NCI-H2196 (cell line): ENCODE data around the gene TAPBPL.
"Not testable (repeated sequence)": the region's sequence is repeated elsewhere in the genome, so short reads cannot be mapped to it uniquely, and the experiment has no call there.

Source experiments
- DNase-seq: peaks from one replicate; lab custom pipeline; 2025; ENCODE audit not compliant: unreplicated experiment; lab: John Stamatoyannopoulos, UW

Gene TAPBPL

DNA sequence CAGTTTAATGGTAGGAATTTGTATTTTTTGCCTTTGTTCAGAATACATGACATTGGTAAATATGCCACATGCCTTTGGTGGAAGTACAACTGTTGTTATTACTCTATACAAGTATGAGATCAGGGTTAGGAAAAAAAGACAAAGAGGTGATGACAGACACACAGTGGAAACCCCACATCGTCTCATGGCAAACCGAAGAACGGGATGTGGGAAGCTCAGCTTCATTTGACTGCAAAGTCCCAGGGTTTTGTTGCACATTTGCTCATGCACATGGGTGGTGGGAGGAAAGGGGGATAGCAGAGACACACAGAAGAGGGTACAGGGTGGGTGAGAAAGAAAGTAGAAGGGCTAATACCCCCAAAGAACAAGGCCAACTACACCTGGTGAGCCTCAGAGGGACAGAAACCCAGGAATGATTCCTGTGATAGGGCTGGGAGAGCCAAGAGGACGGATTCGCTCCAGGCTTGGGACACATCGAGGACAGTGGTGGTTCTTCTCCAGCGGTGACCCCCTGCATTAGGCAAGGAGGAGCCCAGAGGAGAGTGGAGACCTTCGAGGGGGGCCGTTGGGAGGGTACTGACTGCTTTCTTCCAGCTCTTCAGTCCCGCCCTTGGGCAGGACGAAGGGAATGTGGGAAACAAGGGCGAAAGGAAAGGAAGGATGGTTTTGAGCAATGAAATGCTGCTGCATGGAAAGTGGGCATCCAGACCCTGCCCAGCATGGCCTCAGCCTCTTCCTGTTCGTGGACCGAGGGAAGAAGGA is 10.6 kb downstream of the TAPBPL start:
- no peak for DNase-seq

GRCh38 chr12:6463216-6463615 is 11.4 kb downstream of the TAPBPL start:
- no peak for DNase-seq

- no peak for DNase-seq
These were observed 12.0 kb downstream of the TAPBPL start for GRCh38 chr12:6463858-6464257.

DNA sequence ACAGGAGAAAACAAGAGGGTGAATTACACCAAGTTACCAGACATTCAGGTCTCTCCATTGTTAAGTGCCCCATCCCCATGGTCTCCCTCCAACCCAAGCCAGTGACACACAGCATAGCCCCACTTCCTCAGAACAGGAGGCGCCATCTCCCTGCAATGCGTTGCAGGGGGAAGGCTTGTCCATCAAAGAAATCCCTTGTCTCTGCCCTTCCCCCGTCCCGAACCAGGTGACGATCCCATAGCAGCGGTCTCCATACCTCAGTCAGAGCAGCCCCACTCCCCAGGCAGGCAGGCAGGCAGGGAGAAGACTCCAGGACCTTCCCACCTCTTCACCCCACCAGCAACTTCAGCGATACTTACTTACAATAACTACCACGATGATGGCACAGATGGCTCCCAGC is 12.7 kb downstream of the TAPBPL start:
- DNase-seq = no peak

DNA sequence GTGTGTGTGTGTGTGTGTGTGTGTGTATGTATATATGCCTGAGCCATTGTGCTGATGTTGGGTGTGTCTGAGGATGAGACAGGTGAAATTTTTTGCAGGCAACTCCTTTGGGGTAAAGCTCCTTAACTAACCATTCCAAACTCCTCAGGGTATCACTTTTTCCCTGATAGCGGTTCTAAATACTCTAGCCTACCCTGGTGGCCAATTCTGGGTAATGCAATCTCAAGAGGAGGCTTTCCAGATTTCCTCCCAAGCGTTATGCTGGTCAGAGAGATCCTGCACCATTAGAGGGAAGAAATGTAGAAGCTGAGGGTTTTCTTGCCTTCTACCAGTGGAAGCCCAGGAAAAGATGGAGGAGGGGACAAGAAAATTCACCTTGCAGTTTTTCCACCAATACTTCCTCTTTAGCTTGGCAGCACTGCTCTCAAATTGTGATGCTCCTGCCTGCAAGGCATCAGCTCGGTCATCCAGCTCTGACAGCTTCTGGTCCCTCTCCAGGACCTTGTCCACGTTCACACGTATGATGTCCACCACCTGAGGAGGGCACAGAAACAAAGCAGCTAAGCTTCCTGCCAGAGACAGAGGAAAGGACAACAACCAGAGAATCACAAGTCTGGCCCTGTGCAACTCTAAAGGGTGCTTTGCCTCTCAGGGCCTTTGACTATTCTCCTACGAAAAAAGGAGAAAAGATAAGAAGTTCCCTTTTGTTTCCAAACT is 13.8 kb downstream of the TAPBPL start:
- peak; percentile 49 for DNase-seq

- no peak for DNase-seq
These were observed 14.3 kb downstream of the TAPBPL start for GRCh38 chr12:6466184-6466573.

GRCh38 chr12:6466751-6467150 is 14.9 kb downstream of the TAPBPL start:
- not testable (repeated sequence) for DNase-seq

DNA sequence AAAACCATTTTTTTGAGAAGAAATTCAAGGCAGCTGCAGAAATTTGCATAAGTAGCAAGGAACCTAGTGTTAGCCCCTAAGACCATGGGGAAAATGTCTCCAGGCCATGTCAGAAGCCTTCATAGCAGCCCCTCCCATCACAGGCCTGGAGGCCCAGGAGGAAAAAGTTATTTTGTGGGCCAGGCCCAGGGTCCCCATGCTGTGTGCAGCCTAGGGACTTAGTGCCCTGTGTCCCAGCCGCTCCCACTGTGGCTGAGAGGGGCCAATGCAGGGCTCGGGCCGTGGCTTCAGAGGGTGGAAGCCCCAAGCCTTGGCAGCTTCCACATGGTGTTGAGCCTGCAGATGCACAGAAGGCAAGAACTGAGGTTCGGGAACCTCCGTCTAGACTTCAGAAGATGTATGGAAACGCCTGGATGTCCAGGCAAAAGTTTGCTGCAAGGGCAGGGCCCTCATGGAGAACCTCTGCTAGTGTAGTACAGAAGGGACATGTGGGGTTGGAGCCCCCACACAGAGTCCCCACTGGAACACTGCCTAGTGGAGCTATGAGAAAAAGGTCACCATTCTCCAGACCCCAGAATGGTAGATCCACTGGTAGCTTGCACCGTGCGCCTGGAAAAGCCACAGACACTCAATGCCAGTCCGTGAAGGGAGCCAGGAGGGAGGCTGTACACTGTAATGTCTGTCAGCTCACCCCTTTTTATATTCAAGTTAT is 15.9 kb downstream of the TAPBPL start:
- not testable (repeated sequence) for DNase-seq

DNA sequence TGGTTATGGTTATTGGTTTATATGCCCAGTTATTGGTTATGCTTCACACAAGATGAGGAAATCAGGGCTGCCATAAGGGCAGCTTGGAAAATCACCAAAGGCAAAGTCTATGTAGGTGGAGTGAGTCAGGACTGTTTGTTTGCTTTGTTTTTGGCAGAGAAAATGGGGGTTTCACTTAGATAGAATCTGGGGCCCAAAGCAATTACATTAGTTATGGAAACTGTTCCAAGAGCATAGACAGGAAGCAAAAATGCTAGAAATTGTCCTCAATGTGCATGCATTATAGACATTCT is 16.4 kb downstream of the TAPBPL start:
- no peak for DNase-seq

- no peak for DNase-seq
These were observed 17.2 kb downstream of the TAPBPL start for GRCh38 chr12:6469092-6469491.

DNA sequence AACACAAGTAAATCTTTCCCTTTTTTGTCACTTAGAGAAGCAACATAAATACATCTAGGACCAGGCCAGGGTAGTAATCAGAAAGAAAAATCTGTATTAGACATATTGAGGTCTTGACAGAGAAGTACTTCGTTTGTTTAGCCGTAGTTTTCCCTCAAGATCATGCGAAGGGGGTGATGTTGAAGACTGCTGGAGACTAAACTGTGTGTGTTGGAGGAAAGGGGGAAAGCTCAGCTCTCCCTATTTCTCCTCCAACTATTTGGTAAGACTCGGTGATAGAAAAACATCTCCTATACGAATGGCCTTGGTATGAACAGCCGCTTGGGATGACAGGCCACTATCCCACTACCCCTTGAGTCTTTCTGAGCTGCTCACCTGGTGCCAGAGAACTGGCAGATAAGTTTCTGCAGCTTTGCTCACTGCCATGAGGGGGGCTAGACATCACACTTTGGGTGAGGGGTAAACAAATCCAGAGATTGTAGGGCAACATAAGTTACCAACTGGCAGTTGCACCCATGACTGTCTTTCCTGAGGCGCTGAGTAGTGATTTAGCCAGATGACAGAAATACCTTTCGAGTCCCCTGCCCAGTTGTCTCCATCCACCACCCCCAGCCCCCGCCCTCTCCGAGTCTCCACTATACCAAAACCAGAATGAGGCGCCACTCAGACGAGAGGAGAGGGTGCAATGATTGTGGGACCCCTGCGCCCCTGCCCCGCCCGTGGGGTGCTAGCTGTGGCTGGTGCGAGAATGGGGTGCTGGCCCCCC is 17.9 kb downstream of the TAPBPL start:
- no peak for DNase-seq

DNA sequence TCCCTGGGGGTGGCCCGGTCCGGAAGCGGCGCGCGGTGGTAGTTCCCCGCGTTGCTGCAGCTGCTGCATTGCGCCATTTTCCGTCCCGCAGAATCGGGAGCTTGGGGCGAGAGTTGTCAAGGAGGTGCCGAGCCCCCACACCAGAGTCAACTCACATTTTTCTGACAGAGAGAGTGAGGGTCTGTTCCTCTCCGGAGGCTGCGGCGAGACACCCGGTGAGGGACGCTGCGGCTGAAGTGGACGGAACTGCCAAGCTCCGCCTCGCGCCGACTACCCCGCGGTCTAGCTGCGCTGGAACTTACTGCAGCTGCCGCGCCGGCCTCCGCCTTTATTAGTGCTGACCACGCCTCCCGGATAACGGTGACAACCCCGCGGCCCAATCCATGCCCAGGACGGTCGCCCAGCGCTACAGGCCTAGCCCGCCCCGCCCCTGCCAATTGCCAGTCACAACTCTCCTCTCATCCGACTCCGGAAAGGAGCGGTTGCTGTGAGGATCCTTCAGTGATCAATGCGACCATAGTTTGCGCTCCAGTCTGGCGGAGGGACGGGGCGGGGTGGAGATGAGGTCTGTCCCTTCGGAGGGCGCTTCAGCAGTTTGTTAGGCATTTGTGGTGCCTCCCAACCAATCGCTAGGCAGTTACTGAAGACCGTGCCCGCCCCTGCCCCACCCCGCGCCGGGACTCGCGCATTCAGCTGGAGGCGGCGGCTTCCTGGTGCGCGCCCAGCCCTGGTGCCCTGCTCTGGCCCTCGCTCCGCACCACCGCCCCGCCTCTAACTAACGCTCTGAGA is 18.7 kb downstream of the TAPBPL start, which contains the start of gene VAMP1:
Gene VAMP1 (minus strand): TSS at position 303 of the 789 bp plus-strand sequence. CDS start 146 bp downstream, at position 157.
- peak; percentile 87 for DNase-seq

DNA sequence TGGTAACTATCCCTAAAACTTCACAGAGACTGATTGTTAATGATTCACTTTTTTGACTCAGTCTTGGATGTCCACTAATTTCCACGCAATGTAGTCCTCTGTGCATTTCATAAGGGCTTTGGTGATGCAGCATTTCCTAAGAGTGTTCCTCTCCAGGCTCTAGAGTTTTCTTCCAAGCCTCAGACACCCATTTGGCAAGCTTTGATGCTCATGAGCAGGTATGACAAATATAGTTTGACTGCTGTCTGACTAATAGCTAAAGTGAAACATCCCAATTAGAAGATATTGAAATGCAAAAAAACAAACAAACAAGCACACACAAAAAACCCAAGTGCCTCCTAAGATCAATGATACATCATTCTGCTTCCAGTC is 20.1 kb downstream of the TAPBPL start:
- DNase-seq = no peak

- DNase-seq = no peak
These were observed 20.6 kb downstream of the TAPBPL start for GRCh38 chr12:6472491-6472890.

GRCh38 chr12:6475233-6475975 is 23.6 kb downstream of the TAPBPL start:
- DNase-seq = not testable (repeated sequence)

- DNase-seq = no peak
These were observed 24.6 kb downstream of the TAPBPL start for GRCh38 chr12:6476489-6476888.

GRCh38 chr12:6477601-6478377 is 25.9 kb downstream of the TAPBPL start:
- DNase-seq = not testable (repeated sequence)

DNA sequence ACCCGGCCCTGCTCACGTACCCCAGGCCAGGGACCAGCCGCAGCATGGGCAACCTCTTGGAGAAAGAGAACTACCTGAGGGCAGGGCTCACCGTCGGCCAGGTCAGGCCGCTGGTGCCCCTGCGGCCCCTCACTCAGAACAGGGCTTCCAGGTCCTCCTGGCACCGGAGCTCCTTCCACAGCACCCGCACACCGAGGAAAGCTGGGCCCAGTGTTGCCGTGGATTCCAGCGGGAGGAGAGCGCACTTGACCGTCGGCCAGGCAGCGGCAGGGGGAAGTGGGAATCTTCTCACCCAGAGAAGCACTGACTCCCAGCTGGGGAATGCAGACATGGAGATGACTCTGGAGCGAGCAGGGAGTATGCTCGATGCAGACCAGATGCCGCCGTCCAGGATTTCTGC is 26.6 kb downstream of the TAPBPL start:
- no peak for DNase-seq

- DNase-seq = no peak
These were observed 36.4 kb downstream of the TAPBPL start for GRCh38 chr12:6488240-6488639.
